Subcutaneous abdominal adipose tissue (tissue), 5 donors: Measurements from ENCODE around the gene CFAP157.

Experiments used
- H3K27ac ChIP-seq: one replicate; pipeline ENCODE4 v1.7.0; 2013; ENCODE audit warnings: low read depth, mild to moderate bottlenecking, inconsistent platforms, low read length, moderate library complexity
- H3K27me3 ChIP-seq, 5 donors: one replicate each; pipeline ENCODE4 v1.7.0; 2013; ENCODE audit warnings: low read length in 5 of 5, inconsistent platforms in 1 of 5; ENCODE audit not compliant: control insufficient read depth in 5 of 5, insufficient read depth in 4 of 5
- H3K36me3 ChIP-seq, 5 donors: one replicate each; pipeline ENCODE4 v1.7.0; 2013; ENCODE audit warnings: low read length in 5 of 5; ENCODE audit not compliant: control insufficient read depth in 5 of 5, insufficient read depth in 5 of 5
- H3K4me1 ChIP-seq, 5 donors: one replicate each; pipeline ENCODE4 v1.7.0; 2013; ENCODE audit warnings: low read length in 5 of 5, mild to moderate bottlenecking in 3 of 5, moderate library complexity in 1 of 5; ENCODE audit not compliant: control insufficient read depth in 5 of 5, insufficient read depth in 5 of 5
- H3K4me3 ChIP-seq, 5 donors: one replicate each; pipeline ENCODE4 v1.7.0; 2013; ENCODE audit warnings: low read length in 5 of 5, low read depth in 1 of 5
- H3K9ac ChIP-seq, 5 donors: one replicate each; pipeline ENCODE4 v1.7.0; 2013; ENCODE audit warnings: low read length in 5 of 5, mild to moderate bottlenecking in 4 of 5, moderate library complexity in 3 of 5
- H3K9me3 ChIP-seq, 5 donors: one replicate each; pipeline ENCODE4 v1.7.0; 2013; ENCODE audit warnings: low read length in 5 of 5; ENCODE audit not compliant: control insufficient read depth in 5 of 5
- donor health status: healthy.
- donor health status: healthy.
- donor health status: healthy.
- donor health status: healthy.
- donor health status: healthy.

CFAP157 gene

GRCh38 chr9:127690735-127691134 lies 16.1 kb upstream of the CFAP157 start:
- H3K4me1 ChIP-seq = peaks cover 0 to 14% (median 0%) of the 10 kb centered on the region in 5 donors
- no peak overlapping the region for H3K27ac ChIP-seq
- no peaks in the 10 kb centered on the region for H3K9me3 ChIP-seq
- H3K9ac ChIP-seq = no peak overlapping the region
- peaks cover 3 to 76% (median 61%) of the 10 kb centered on the region in 5 donors for H3K36me3 ChIP-seq
- no peak overlapping the region for H3K4me3 ChIP-seq
- no peaks in the 10 kb centered on the region for H3K27me3 ChIP-seq

GRCh38 chr9:127692071-127692470 lies 14.7 kb upstream of the CFAP157 start:
- peaks cover 3 to 63% (median 48%) of the 10 kb centered on the region in 5 donors for H3K36me3 ChIP-seq
- H3K27ac ChIP-seq = no peak overlapping the region
- H3K4me1 ChIP-seq = peaks cover 0 to 17% (median 0%) of the 10 kb centered on the region in 5 donors
- no peak overlapping the region for H3K4me3 ChIP-seq
- no peaks in the 10 kb centered on the region for H3K27me3 ChIP-seq
- no peak overlapping the region for H3K9ac ChIP-seq
- H3K9me3 ChIP-seq = no peaks in the 10 kb centered on the region

GRCh38 chr9:127693143-127693542 lies 13.6 kb upstream of the CFAP157 start:
- H3K4me3 ChIP-seq = no peak overlapping the region
- H3K9ac ChIP-seq = no peak overlapping the region
- H3K4me1 ChIP-seq = peaks cover 0 to 21% (median 0%) of the 10 kb centered on the region in 5 donors
- no peaks in the 10 kb centered on the region for H3K27me3 ChIP-seq
- H3K36me3 ChIP-seq = peaks cover 3 to 53% (median 39%) of the 10 kb centered on the region in 5 donors
- no peaks in the 10 kb centered on the region for H3K9me3 ChIP-seq
- no peak overlapping the region for H3K27ac ChIP-seq

- Histone ChIP-seq H3K9me3 (no peaks in the 10 kb centered on the region), H3K9ac (no peak overlapping the region), H3K4me1 (peaks cover 0 to 20% (median under 1%) of the 10 kb centered on the region in 5 donors), H3K27ac (no peak overlapping the region), H3K27me3 (no peaks in the 10 kb centered on the region), H3K36me3 (peaks cover 3 to 48% (median 37%) of the 10 kb centered on the region in 5 donors), H3K4me3 (no peak overlapping the region)
These were observed 13.1 kb upstream of the CFAP157 start for GRCh38 chr9:127693697-127694096.

GRCh38 chr9:127694890-127695720 lies 11.7 kb upstream of the CFAP157 start:
- H3K36me3 ChIP-seq = peaks cover 3 to 33% (median 28%) of the 10 kb centered on the region in 5 donors
- no peaks in the 10 kb centered on the region for H3K27me3 ChIP-seq
- H3K4me3 ChIP-seq = no peak overlapping the region
- H3K9ac ChIP-seq = no peak overlapping the region
- H3K4me1 ChIP-seq = peaks cover 0 to 17% (median 11%) of the 10 kb centered on the region in 5 donors
- no peak overlapping the region for H3K27ac ChIP-seq
- H3K9me3 ChIP-seq = no peaks in the 10 kb centered on the region

- Histone ChIP-seq H3K27me3 (no peaks in the 10 kb centered on the region), H3K9ac (no peak overlapping the region), H3K36me3 (peaks cover 0 to 10% (median 7%) of the 10 kb centered on the region in 5 donors), H3K27ac (no peak overlapping the region), H3K9me3 (no peaks in the 10 kb centered on the region), H3K4me1 (peaks cover 0 to 17% (median 11%) of the 10 kb centered on the region in 5 donors), H3K4me3 (no peak overlapping the region)
These were observed 9.2 kb upstream of the CFAP157 start for GRCh38 chr9:127697575-127697974.

GRCh38 chr9:127698386-127698785 lies 8.4 kb upstream of the CFAP157 start:
- Histone ChIP-seq H3K4me3 (no peak overlapping the region), H3K27me3 (no peaks in the 10 kb centered on the region), H3K9me3 (no peaks in the 10 kb centered on the region), H3K9ac (no peak overlapping the region), H3K27ac (no peak overlapping the region), H3K36me3 (peaks cover 0 to 4% (median 4%) of the 10 kb centered on the region in 5 donors), H3K4me1 (peaks cover 0 to 17% (median 11%) of the 10 kb centered on the region in 5 donors)

- peaks cover 0 to 4% (median 0%) of the 10 kb centered on the region in 5 donors for H3K27me3 ChIP-seq
- H3K4me1 ChIP-seq = peaks cover 0 to 17% (median 11%) of the 10 kb centered on the region in 5 donors
- H3K9ac ChIP-seq = peak overlapping the region in 3 of 5 donors; percentile 35 to 52 (median 45)
These were observed 7.7 kb upstream of the CFAP157 start for GRCh38 chr9:127698985-127699670.

GRCh38 chr9:127700140-127700539 lies 6.6 kb upstream of the CFAP157 start:
- H3K9me3 ChIP-seq = no peaks in the 10 kb centered on the region
- H3K27ac ChIP-seq = peak overlapping the region; percentile 84
- H3K9ac ChIP-seq = no peak overlapping the region
- H3K27me3 ChIP-seq = peaks cover 0 to 4% (median 2%) of the 10 kb centered on the region in 5 donors
- peaks cover 0 to 17% (median 11%) of the 10 kb centered on the region in 5 donors for H3K4me1 ChIP-seq
- H3K36me3 ChIP-seq = no peaks in the 10 kb centered on the region
- no peak overlapping the region for H3K4me3 ChIP-seq

More at GRCh38 chr9:127698985-127699670, 7.7 kb upstream of the CFAP157 start:
- Histone ChIP-seq H3K36me3 (no peaks in the 10 kb centered on the region), H3K9me3 (no peaks in the 10 kb centered on the region), H3K27ac (peak overlapping the region; percentile 84), H3K4me3 (peak overlapping the region in 4 of 5 donors; percentile 29 to 49 (median 47))
